ENCODE data around the gene HOXB7.

Gene HOXB7

GRCh38 chr17:48565925-48566710 is 44.7 kb downstream of the HOXB7 start:
- no peak for DNase-seq (ENCODE audit: low read depth in 3 of 3)

GRCh38 chr17:48565022-48565554 is 45.7 kb downstream of the HOXB7 start:
- DNase-seq (ENCODE audit: low read depth in 3 of 3), result no peak

- no peak for DNase-seq (ENCODE audit: low read depth in 3 of 3)
Observed at GRCh38 chr17:48564188-48565021, 46.4 kb downstream of the HOXB7 start.

- no peak for DNase-seq (ENCODE audit: low read depth in 3 of 3)
Observed at GRCh38 chr17:48563867-48564187, 47.0 kb downstream of the HOXB7 start.

GRCh38 chr17:48563385-48563838 is 47.4 kb downstream of the HOXB7 start:
- DNase-seq (ENCODE audit: low read depth in 3 of 3), result no peak

- DNase-seq (ENCODE audit: low read depth in 3 of 3), result no peak
Observed at GRCh38 chr17:48562934-48563333, 47.9 kb downstream of the HOXB7 start.

GRCh38 chr17:48561884-48562810 is 48.7 kb downstream of the HOXB7 start:
- no peak for DNase-seq (ENCODE audit: low read depth in 3 of 3)

- DNase-seq (ENCODE audit: low read depth in 3 of 3), result no peak
Observed at GRCh38 chr17:48559840-48560817, 50.7 kb downstream of the HOXB7 start.

GRCh38 chr17:48559122-48559839 is 51.5 kb downstream of the HOXB7 start:
- DNase-seq (ENCODE audit: low read depth in 3 of 3), result no peak

- no peak for DNase-seq (ENCODE audit: low read depth in 3 of 3)
Observed at GRCh38 chr17:48558831-48559121, 52.0 kb downstream of the HOXB7 start.

- DNase-seq (ENCODE audit: low read depth in 3 of 3), result no peak
Observed at GRCh38 chr17:48558057-48558830, 52.6 kb downstream of the HOXB7 start.
